ENCODE results near the gene SYCE1L.

- TF ChIP-seq CTCF (conservative IDR thresholded peaks at IDR 0.05; ENCODE audit: low read length) (no peak), EZH2phosphoT487 (IDR thresholded peaks at IDR 0.05; ENCODE audit: borderline replicate concordance, low read depth, low read length) (no peak)
Measured at GRCh38 chr16:77214411-77215138, 15.4 kb downstream of the SYCE1L start.
